A549 (cell line): ENCODE results near the gene OXLD1.

Source experiments
- CBX2 ChIP-seq: fragments of 200-600 bp; sonication (generic); IDR thresholded peaks from 2 replicates; pipeline ENCODE4 v1.6.1; 2016; ENCODE audit warnings: low read depth, mild to moderate bottlenecking, borderline replicate concordance
- CEBPB ChIP-seq, 2 experiments: fragments of >200 bp in 1 of 2; sonication (Bioruptor Twin) in 1 of 2; formaldehyde crosslinking in 1 of 2; IDR thresholded peaks; 2 replicates each; pipeline ENCODE4 v1.6.1; 2012 to 2016
- EP300 ChIP-seq, 2 experiments: fragments of >200 bp; sonication (Bioruptor Twin); formaldehyde crosslinking; IDR thresholded peaks; 2 replicates in 1 of 2; 3 replicates in 1 of 2; pipeline ENCODE4 v1.6.1; 2016 to 2017
- HEYL ChIP-seq: fragments of 250-450 bp; sonication (Bioruptor Pico); IDR thresholded peaks from 2 replicates; pipeline ENCODE4 v1.8.0; 2021; ENCODE audit warnings: mild to moderate bottlenecking, moderate library complexity
- JUN ChIP-seq, 2 experiments: fragments of >200 bp; sonication (Bioruptor Twin); formaldehyde crosslinking; IDR thresholded peaks; 2 replicates in 1 of 2; 3 replicates in 1 of 2; pipeline ENCODE4 v1.6.1; 2016 to 2017
- POLR2A ChIP-seq: IDR thresholded peaks from 2 replicates; pipeline ENCODE4 v1.6.1; 2012; ENCODE audit warnings: mild to moderate bottlenecking, low read length
- RAD21 ChIP-seq, 2 experiments: fragments of >200 bp in 1 of 2; sonication (Bioruptor Twin) in 1 of 2; formaldehyde crosslinking in 1 of 2; IDR thresholded peaks in 1 of 2; conservative IDR thresholded peaks in 1 of 2; 2 replicates in 1 of 2; 3 replicates in 1 of 2; pipeline ENCODE4 v1.6.1; 2012 to 2018; ENCODE audit warnings: inconsistent platforms in 1 of 2
- TP53 ChIP-seq: fragments of 250-450 bp; sonication (Bioruptor Pico); IDR thresholded peaks from 2 replicates; pipeline ENCODE4 v1.5.0; 2021; ENCODE audit warnings: mild to moderate bottlenecking, moderate library complexity
- ZSCAN20 ChIP-seq: fragments of 250-450 bp; sonication (Bioruptor Pico); IDR thresholded peaks from 2 replicates; pipeline ENCODE4 v1.8.0; 2022; ENCODE audit warnings: mild to moderate bottlenecking, moderate library complexity
- TF ChIP-seq, protein P1 (sequence below): fragments of 450-650 bp; IDR thresholded peaks from 2 replicates; pipeline ENCODE4 v1.6.1; 2014; ENCODE audit warnings: antibody characterized with exemption
- TF ChIP-seq, protein P2 (sequence below): fragments of >200 bp; sonication (Bioruptor Twin); formaldehyde crosslinking; IDR thresholded peaks from 3 replicates; pipeline ENCODE4 v1.5.1; 2016

DNA sequence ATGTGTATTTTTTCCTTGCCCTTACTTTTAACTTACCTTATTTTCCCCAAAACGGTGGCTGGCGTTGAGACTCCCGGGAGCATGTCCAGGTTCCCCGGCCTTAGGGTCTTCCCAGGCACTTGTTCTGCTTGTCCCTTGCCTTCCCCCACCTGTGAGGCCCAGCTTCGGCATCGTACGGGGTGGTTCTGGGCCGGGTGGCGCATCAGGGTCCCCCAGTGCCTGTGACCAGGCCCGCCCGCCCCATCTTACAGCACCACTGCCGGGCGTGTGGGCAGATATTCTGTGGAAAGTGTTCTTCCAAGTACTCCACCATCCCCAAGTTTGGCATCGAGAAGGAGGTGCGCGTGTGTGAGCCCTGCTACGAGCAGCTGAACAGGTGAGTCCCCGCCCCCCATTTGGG is 24.8 kb upstream of the OXLD1 start:
- TF ChIP-seq, protein P1, sequence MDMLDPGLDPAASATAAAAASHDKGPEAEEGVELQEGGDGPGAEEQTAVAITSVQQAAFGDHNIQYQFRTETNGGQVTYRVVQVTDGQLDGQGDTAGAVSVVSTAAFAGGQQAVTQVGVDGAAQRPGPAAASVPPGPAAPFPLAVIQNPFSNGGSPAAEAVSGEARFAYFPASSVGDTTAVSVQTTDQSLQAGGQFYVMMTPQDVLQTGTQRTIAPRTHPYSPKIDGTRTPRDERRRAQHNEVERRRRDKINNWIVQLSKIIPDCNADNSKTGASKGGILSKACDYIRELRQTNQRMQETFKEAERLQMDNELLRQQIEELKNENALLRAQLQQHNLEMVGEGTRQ, result no peak
- no peak for TF ChIP-seq POLR2A
- TF ChIP-seq, protein P2, sequence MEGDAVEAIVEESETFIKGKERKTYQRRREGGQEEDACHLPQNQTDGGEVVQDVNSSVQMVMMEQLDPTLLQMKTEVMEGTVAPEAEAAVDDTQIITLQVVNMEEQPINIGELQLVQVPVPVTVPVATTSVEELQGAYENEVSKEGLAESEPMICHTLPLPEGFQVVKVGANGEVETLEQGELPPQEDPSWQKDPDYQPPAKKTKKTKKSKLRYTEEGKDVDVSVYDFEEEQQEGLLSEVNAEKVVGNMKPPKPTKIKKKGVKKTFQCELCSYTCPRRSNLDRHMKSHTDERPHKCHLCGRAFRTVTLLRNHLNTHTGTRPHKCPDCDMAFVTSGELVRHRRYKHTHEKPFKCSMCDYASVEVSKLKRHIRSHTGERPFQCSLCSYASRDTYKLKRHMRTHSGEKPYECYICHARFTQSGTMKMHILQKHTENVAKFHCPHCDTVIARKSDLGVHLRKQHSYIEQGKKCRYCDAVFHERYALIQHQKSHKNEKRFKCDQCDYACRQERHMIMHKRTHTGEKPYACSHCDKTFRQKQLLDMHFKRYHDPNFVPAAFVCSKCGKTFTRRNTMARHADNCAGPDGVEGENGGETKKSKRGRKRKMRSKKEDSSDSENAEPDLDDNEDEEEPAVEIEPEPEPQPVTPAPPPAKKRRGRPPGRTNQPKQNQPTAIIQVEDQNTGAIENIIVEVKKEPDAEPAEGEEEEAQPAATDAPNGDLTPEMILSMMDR, result no peak
- TF ChIP-seq RAD21 (conservative IDR thresholded peaks at IDR 0.05 in 1 of 2, IDR thresholded peaks at IDR 0.05 in 1 of 2), result no peak
- no peak for TF ChIP-seq JUN (IDR thresholded peaks at IDR 0.05)
- TF ChIP-seq ZSCAN20, result no peak
- TF ChIP-seq HEYL (CRISPR knock-in tag), result no peak
- no peak for TF ChIP-seq CEBPB (IDR thresholded peaks at IDR 0.05)
- no peak for TF ChIP-seq CBX2
- no peak for TF ChIP-seq TP53
- no peak for TF ChIP-seq EP300 (IDR thresholded peaks at IDR 0.05)
